Thoracic aorta (tissue), 2 donors: ENCODE results near the gene CPT1A. TPM values are rescaled to one million over a fixed set of nuclear protein-coding genes. Genes with fewer than 3 reads are reported as not detected.

Experiments used
- ATAC-seq: fragments of 150-250 bp; one replicate; pipeline ENCODE4 v1.8.0; 2017; ENCODE audit warnings: low read depth; ENCODE audit not compliant: insufficient number of reproducible peaks, low FRiP score
- DNase-seq: peaks from one replicate; pipeline ENCODE4 v3.0.0-alpha.2; 2020; ENCODE audit warnings: low spot score
- H3K27ac ChIP-seq, 2 donors: fragments of 200-600 bp; sonication (generic); 1 replicate in 1 of 2; 2 replicates in 1 of 2; pipeline ENCODE4 v1.5.1; 2016; ENCODE audit warnings: mild to moderate bottlenecking in 2 of 2, moderate library complexity in 2 of 2
- H3K27me3 ChIP-seq: fragments of 200-600 bp; sonication (generic); replicated peaks from 2 replicates; pipeline ENCODE4 v1.6.0; 2016; ENCODE audit warnings: mild to moderate bottlenecking; ENCODE audit not compliant: insufficient read depth
- H3K36me3 ChIP-seq: fragments of 200-600 bp; sonication (generic); one replicate; pipeline ENCODE4 v1.5.1; 2016
- H3K4me1 ChIP-seq, 2 donors: fragments of 200-600 bp; sonication (generic); 1 replicate in 1 of 2; 2 replicates in 1 of 2; pipeline versions ENCODE4 v1.5.1 to v1.6.0; 2016; ENCODE audit warnings: low read depth in 2 of 2, mild to moderate bottlenecking in 1 of 2; ENCODE audit not compliant: control insufficient read depth in 1 of 2
- H3K4me3 ChIP-seq: fragments of 200-600 bp; sonication (generic); 2 replicates; pipeline ENCODE4 v1.5.1; 2016; ENCODE audit warnings: mild to moderate bottlenecking
- H3K9me3 ChIP-seq: fragments of 200-600 bp; sonication (generic); 2 replicates; pipeline ENCODE4 v1.5.1; 2016
- total RNA-seq, 2 donors: library from RNA; depleted of rRNA; stranded (reverse); fragments of >200 nt; gene quantifications; one replicate each; pipeline versions ENCODE4 v1.1.0 to v1.2.3, GENCODE V29; 2016
- TF ChIP-seq, protein P1 (sequence below): fragments of 200-600 bp; sonication (generic); IDR thresholded peaks from one replicate; pipeline ENCODE4 v1.5.1; 2019; ENCODE audit warnings: antibody characterized with exemption

CPT1A gene
- total RNA-seq, 2 donors from 2014 or later: 61.1 to 75.3 TPM

GRCh38 chr11:68839911-68840641, 1.6 kb downstream of the CPT1A start:
- Histone ChIP-seq H3K4me3 (peak overlapping the region; percentile 86), H3K4me1 (peaks cover 23 to 74% of the 10 kb centered on the region in 2 donors), H3K36me3 (no peaks in the 10 kb centered on the region), H3K9me3 (no peaks in the 10 kb centered on the region), H3K27me3 (no peaks in the 10 kb centered on the region), H3K27ac (peak overlapping the region; percentile 85 to 94)
- ATAC-seq (no peak), DNase-seq (no peak)
- TF ChIP-seq, protein P1, sequence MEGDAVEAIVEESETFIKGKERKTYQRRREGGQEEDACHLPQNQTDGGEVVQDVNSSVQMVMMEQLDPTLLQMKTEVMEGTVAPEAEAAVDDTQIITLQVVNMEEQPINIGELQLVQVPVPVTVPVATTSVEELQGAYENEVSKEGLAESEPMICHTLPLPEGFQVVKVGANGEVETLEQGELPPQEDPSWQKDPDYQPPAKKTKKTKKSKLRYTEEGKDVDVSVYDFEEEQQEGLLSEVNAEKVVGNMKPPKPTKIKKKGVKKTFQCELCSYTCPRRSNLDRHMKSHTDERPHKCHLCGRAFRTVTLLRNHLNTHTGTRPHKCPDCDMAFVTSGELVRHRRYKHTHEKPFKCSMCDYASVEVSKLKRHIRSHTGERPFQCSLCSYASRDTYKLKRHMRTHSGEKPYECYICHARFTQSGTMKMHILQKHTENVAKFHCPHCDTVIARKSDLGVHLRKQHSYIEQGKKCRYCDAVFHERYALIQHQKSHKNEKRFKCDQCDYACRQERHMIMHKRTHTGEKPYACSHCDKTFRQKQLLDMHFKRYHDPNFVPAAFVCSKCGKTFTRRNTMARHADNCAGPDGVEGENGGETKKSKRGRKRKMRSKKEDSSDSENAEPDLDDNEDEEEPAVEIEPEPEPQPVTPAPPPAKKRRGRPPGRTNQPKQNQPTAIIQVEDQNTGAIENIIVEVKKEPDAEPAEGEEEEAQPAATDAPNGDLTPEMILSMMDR: no peak

DNA sequence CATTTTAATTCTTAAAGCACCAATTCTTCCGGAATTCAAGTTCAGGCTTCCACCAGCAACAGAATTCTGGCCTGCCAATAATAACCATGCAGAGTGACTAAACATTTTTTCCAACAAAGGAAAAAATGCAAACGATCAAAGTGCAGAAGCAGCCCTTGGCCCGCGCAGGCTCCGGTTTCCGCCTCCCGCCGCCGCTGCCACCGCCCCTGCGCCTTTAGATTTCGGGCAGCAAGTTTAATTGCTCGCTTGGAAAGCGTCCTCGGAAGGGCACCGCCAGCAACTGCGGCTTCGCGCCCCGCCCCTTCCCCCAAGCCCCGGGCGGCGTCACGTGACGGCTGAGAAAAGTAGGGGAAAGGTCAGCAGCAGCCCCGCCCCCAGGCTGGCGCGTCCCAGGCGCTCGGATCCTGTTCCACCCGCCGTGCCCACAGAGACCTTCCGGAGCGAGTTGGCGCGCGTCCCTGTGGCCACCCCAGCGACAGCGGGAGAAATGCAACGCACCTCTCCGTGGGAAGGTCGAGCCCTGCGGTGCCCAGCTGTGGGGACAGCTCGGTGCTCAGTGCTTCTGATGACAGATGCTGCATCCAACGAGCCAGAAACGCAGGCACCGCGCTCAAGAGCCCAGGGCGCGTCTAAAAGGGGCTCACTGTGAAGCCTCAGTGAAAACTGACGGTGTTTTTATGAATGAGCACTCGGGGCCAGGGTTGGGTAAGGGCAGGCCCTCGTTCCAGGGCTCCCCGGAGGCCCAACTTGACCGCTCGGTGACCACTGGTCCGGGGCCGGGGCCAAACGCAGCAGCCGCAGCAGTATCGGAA, 2.5 kb downstream of the CPT1A start:
- peak; percentile 83 for DNase-seq
- Histone ChIP-seq H3K4me3 (peak overlapping the region; percentile 86), H3K27me3 (no peaks in the 10 kb centered on the region), H3K36me3 (no peaks in the 10 kb centered on the region), H3K9me3 (no peaks in the 10 kb centered on the region), H3K27ac (peak overlapping the region; percentile 85 to 94), H3K4me1 (peaks cover 23 to 65% of the 10 kb centered on the region in 2 donors)
- ATAC-seq: peak; percentile 70
- TF ChIP-seq, protein P1: no peak

GRCh38 chr11:68838572-68838964, 3.1 kb downstream of the CPT1A start:
- H3K4me1 ChIP-seq: peaks cover 23 to 59% of the 10 kb centered on the region in 2 donors
- no peaks in the 10 kb centered on the region for H3K36me3 ChIP-seq
- H3K27me3 ChIP-seq: no peaks in the 10 kb centered on the region
- DNase-seq (no peak), ATAC-seq (no peak)
- H3K27ac ChIP-seq: peak overlapping the region; percentile 85 to 94
- TF ChIP-seq, protein P1: no peak
- peak overlapping the region; percentile 86 for H3K4me3 ChIP-seq
- H3K9me3 ChIP-seq: no peaks in the 10 kb centered on the region

DNA sequence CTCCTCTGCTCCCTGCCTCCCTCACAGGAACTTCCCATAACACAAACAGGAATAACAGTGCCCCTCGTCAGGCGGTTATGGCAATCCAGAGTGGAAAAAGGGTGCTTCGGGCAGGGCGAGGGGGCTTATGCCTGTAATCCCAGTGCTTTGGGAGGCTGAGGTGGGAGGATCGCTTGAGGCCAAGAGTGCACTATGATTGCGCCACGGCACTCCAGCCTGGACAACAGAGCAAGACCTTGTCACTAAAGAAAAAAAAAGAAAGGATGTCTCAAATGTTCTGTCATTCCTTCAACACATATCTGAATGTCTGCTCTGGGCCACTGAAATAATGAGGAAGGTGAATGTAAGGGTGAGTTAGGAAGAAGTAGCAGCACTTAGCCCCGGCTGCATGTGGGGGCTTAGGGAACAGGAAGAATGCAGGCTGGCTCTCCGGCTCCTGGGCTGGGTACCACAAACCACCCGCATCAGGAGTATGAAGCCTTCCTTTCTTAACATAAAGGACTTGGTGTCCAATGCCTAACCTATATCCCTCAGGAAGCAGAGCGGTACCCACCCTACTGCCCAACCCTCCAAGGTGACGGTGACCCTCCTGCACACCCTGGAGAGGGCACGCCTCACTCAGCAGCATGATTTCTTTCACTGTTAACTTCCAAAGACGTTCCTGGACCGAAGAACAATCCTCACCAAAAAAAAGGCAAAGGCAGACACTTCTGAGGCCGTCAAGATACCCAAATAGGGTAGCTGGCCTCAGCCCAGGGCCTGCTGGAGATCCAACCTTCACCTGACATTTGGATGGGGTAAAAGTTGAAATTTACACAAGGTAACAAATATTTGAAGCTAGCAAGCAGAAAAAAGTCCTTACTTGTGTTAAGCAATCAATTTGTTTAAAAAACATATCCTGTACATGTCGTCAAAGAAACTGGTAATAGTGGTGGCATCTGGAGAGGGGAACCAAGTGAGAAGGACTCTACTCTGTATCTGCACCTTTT, 3.8 kb downstream of the CPT1A start:
- Histone ChIP-seq H3K9me3 (no peaks in the 10 kb centered on the region), H3K27ac (peak overlapping the region; percentile 85 to 94), H3K36me3 (no peaks in the 10 kb centered on the region), H3K4me1 (peaks cover 23 to 58% of the 10 kb centered on the region in 2 donors), H3K27me3 (no peaks in the 10 kb centered on the region), H3K4me3 (peak overlapping the region; percentile 86)
- TF ChIP-seq, protein P1: no peak
- no peak for ATAC-seq
- no peak for DNase-seq
